Stimulated activated naive CD8-positive, alpha-beta T cell treated with anti-CD3 and anti-CD28 coated beads, Interleukin-15, Interleukin-2, amounts not matched to agents 100 ng/mL and 50 ng/mL, for 24 hours (primary cell): ENCODE measurements around the gene MIPEP.
A peak's percentile ranks its signal among the peaks of the same experiment; 100 is the strongest.

Source experiments
- H3K27ac Mint-ChIP-seq: one replicate; pipeline ENCODE4 v1.8.0; 2021; ENCODE audit warnings: mild to moderate bottlenecking, mixed read lengths
- H3K27me3 Mint-ChIP-seq: one replicate; pipeline ENCODE4 v1.8.0; 2021; ENCODE audit warnings: mixed read lengths
- H3K36me3 Mint-ChIP-seq: one replicate; pipeline ENCODE4 v1.8.0; 2021; ENCODE audit warnings: low read depth, mixed read lengths
- H3K4me1 Mint-ChIP-seq: one replicate; pipeline ENCODE4 v1.8.0; 2021; ENCODE audit warnings: low read depth, mixed read lengths
- H3K4me3 Mint-ChIP-seq: one replicate; pipeline ENCODE4 v1.8.0; 2021; ENCODE audit warnings: mild to moderate bottlenecking, mixed read lengths
- H3K9me3 Mint-ChIP-seq: one replicate; pipeline ENCODE4 v1.8.0; 2021; ENCODE audit warnings: mixed read lengths

The MIPEP gene

DNA sequence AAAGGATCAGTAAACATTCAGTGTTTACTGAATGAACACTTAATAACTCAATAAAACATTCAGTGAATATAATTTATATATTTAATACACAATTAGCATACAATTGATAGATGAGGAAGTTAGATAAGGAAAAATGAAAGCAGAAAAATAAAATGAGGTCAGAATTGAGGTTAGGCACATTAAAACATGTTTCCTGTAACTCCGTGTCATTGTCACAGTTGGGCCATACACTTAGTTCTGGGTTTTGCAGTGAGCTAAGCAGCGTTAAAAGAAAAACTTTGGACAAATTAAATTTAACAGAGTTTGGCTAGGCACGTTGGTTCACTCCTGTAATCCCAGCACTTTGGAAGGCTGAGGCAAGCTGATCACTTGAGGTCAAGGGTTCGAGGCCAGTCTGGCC lies 71.4 kb downstream of the MIPEP start:
- Mint-ChIP-seq H3K9me3 (no peaks in the 10 kb centered on the region), H3K4me3 (no peak overlapping the region), H3K4me1 (no peaks in the 10 kb centered on the region), H3K36me3 (peaks cover 13% of the 10 kb centered on the region), H3K27ac (no peak overlapping the region), H3K27me3 (no peaks in the 10 kb centered on the region)

DNA sequence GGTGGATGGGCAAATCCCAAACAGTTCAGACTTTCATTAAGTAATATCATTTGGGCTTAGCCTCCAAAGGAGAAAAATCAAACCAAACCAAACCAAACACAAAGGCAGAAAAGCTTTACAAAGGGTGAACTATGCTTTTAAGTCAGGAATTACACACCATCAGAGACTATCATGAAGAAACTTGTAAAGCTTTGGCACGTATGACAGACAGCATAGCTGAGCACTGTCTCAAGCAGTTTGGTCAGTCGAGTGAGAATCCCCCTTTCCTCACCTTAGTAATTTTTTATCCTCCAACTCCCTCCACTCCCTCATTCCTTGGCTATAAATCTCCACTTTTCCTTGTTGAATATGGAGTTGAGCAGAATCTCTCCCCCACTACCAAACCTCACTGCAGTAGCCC lies 72.1 kb downstream of the MIPEP start:
- Mint-ChIP-seq H3K36me3 (peaks cover 7% of the 10 kb centered on the region), H3K27me3 (no peaks in the 10 kb centered on the region), H3K4me3 (no peak overlapping the region), H3K9me3 (no peaks in the 10 kb centered on the region), H3K4me1 (no peaks in the 10 kb centered on the region), H3K27ac (no peak overlapping the region)

DNA sequence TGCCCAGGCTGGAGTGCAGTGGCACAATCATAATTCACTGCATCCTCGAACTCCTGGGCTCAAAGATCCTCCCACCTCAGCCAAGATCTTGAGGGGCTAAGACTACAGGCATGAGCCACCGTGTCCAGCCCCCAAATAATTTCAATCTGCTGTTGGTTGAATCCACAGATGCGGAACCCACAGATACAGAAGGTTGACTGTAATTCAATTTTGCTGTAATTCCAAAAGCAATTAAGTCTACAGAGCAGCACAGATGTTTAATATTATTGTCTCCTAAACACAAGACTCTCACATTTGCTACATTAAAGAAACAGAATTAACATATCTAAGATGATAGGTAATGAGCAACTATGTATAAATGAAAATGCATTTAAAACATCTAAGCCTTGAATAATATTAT lies 75.6 kb downstream of the MIPEP start:
- Mint-ChIP-seq H3K9me3 (no peaks in the 10 kb centered on the region), H3K27ac (no peak overlapping the region), H3K27me3 (no peaks in the 10 kb centered on the region), H3K36me3 (no peaks in the 10 kb centered on the region), H3K4me3 (no peak overlapping the region), H3K4me1 (peaks cover 10% of the 10 kb centered on the region)

DNA sequence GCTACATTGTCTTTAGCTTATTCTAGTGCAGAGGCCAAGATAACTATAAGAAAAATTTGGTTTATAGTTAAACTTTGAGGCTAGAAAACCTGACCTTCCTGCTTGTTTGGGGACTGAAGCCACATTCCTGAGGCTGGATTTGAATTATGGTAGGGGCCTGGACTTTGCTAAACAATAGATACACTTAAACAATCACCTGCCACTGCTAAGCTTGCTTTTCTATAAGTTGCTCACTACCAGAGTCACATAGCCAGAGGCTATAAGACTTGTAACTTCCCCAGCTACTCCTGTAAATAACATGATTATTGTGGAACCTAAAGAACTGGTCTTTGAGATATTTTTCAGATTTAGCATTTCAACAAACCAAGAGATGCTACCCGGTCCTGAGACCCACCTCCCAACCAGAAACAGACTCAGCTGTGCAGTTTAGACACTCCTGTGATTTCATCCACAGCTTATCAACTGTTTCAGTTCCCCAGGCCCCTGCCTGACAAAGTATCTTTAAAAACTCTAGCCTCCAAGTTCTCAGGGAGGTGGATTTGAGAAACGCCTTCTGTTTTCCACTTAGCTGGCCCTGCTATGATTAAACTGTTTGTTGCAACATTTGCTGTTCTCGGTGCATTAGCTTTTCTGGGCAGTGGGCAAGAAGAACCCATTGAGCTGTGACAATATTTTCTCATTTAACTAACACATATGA lies 77.7 kb downstream of the MIPEP start:
- Mint-ChIP-seq H3K4me1 (peaks cover 16% of the 10 kb centered on the region), H3K27me3 (no peaks in the 10 kb centered on the region), H3K27ac (no peak overlapping the region), H3K36me3 (peaks cover 11% of the 10 kb centered on the region), H3K9me3 (no peaks in the 10 kb centered on the region), H3K4me3 (no peak overlapping the region)

DNA sequence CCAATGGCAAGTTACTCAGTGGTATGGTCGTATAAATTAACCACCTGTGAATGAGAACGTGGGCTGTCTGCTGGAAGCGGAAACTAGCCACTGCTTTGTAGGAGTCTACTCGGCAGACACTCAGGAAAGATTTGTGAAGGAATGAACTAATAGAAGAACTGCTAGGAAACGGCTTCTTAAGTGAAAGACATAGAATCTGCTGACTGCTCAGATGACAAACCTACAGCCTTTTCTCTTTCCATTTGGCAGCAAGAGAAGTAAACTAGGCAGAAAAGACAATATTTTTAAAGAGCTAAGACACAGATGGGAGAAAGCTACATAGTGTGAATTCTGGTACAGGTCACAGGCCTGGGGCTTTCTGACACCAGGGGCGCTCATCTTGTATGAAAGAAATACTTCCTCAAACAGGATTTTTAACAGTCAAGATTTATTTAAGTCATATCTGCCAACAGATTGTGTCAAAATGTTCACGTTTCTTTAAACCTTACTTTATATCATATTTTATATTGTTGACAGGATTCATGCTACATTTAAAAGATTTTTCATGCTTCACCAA lies 78.4 kb downstream of the MIPEP start:
- H3K4me3 Mint-ChIP-seq, result no peak overlapping the region
- H3K27me3 Mint-ChIP-seq, result no peaks in the 10 kb centered on the region
- no peaks in the 10 kb centered on the region for H3K9me3 Mint-ChIP-seq
- peaks cover 16% of the 10 kb centered on the region for H3K4me1 Mint-ChIP-seq
- H3K36me3 Mint-ChIP-seq, result peaks cover 15% of the 10 kb centered on the region
- H3K27ac Mint-ChIP-seq, result no peak overlapping the region

DNA sequence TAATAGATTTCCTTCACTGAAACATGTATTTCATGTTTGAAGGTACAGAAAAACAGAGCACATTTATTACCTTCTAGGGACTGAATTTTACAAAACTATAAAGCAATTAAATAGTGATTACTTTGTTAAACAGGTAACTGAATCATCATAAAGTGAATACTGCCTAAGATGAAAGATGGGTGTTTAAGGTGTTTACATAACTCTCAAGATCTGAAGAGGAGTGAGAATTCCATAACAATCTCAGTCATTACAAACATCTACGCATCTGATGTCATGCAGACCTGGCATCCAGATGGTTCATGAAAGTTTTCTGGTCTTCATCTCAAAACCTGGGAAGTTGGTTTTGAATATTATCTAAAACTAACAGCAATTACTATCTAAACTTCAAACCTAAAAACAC lies 80.4 kb downstream of the MIPEP start:
- peaks cover 16% of the 10 kb centered on the region for H3K4me1 Mint-ChIP-seq

DNA sequence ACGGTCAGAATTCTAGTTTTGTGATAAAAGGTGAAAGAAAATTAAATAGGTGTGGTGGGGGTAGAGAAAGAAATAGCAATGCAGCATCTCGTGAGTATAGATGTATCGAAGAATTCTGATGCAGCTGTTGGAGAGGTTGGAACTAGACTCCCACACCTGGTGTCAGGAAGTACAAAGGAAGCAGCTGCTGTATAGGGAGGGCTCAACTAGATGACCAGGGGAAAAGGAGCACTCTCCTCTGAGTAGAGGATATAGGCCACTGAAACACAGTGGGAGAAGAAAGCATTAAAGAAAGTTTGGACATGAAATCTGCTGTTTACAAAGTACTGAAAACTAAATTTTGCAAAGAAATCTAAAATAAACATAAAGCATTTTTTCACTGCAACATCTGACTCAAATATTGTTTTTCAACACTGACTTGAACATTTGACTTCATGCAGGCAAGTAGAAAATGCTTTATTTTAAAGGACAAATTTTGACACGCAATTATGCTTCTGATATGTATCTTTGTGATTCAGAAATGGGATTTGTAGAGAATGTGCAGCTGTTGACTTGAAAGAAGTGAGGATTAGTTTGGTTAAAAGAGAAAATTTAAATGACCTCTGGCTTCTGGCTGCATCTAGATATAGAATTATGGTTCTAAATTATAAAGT lies 82.2 kb downstream of the MIPEP start:
- no peak overlapping the region for H3K4me3 Mint-ChIP-seq
- H3K36me3 Mint-ChIP-seq, result peaks cover 41% of the 10 kb centered on the region
- H3K27ac Mint-ChIP-seq, result no peak overlapping the region
- no peaks in the 10 kb centered on the region for H3K9me3 Mint-ChIP-seq
- H3K4me1 Mint-ChIP-seq, result peaks cover 15% of the 10 kb centered on the region
- no peaks in the 10 kb centered on the region for H3K27me3 Mint-ChIP-seq

More for the DNA sequence above, 80.4 kb downstream of the MIPEP start:
- Mint-ChIP-seq H3K27me3 (no peaks in the 10 kb centered on the region), H3K4me3 (no peak overlapping the region), H3K27ac (no peak overlapping the region), H3K9me3 (no peaks in the 10 kb centered on the region), H3K36me3 (peaks cover 31% of the 10 kb centered on the region)

DNA sequence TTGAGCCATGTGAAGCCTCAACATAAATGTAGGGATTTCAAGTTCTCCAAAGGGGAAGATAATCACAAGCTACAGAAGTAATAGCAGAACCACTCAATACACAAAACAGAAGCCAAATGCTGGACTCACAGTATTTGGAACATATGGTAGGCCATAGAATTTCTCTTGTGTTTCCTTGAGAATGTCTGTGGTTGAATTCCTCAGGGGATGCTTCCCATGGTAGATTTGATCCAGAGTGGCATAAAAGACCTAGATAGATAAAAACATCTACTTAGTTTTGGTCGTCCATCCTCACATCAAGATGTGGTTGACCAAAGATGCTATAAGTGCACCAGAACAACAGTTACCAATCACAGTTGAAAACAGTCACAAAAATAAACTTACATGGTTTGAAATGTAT lies 83.4 kb downstream of the MIPEP start:
- H3K36me3 Mint-ChIP-seq, result peaks cover 46% of the 10 kb centered on the region
- no peak overlapping the region for H3K4me3 Mint-ChIP-seq
- H3K4me1 Mint-ChIP-seq, result peaks cover 12% of the 10 kb centered on the region
- H3K27ac Mint-ChIP-seq, result no peak overlapping the region
- no peaks in the 10 kb centered on the region for H3K27me3 Mint-ChIP-seq
- no peaks in the 10 kb centered on the region for H3K9me3 Mint-ChIP-seq

DNA sequence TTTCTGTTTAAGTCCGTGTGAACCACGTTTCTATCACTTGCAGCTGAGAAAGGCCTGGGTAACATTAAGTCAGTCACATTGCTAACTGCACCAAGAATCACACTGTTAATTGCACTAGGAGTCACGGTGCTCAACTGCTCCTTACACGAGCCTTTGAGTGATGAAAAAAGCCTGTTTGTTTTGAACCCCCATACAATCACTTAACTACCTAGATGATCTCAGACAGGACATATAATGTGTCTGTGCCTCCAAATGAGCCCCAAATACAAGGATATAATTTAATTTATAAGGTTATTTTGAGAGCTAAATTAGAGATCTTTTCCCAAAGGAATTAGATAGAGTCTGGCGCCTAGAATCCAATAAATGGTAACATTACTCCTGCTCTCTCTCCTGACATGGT lies 84.1 kb downstream of the MIPEP start:
- Mint-ChIP-seq H3K4me3 (no peak overlapping the region), H3K36me3 (peaks cover 46% of the 10 kb centered on the region), H3K9me3 (no peaks in the 10 kb centered on the region), H3K4me1 (peaks cover 15% of the 10 kb centered on the region), H3K27me3 (no peaks in the 10 kb centered on the region), H3K27ac (no peak overlapping the region)

DNA sequence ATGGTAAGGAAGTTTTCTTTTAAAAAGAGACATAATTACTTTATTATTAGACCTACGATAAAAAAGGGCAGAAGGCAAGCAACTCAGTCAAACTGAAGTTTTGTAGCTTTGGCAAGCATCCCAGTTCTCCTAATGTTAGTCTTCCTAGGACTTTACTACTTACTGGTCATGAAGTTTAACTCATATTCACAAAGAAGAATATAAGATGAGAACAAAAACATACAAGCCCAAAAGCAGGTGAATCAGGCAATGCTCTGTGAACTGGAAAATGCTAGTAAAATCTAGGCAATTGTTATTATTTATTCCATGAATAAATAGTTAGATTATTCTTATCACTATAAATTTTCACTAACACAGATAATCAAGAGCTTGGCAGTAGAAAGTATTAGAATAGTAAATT lies 85.0 kb downstream of the MIPEP start:
- H3K27ac Mint-ChIP-seq, result no peak overlapping the region
- H3K4me3 Mint-ChIP-seq, result no peak overlapping the region
- H3K9me3 Mint-ChIP-seq, result no peaks in the 10 kb centered on the region
- peaks cover 50% of the 10 kb centered on the region for H3K36me3 Mint-ChIP-seq
- peaks cover 21% of the 10 kb centered on the region for H3K4me1 Mint-ChIP-seq
- H3K27me3 Mint-ChIP-seq, result no peaks in the 10 kb centered on the region

DNA sequence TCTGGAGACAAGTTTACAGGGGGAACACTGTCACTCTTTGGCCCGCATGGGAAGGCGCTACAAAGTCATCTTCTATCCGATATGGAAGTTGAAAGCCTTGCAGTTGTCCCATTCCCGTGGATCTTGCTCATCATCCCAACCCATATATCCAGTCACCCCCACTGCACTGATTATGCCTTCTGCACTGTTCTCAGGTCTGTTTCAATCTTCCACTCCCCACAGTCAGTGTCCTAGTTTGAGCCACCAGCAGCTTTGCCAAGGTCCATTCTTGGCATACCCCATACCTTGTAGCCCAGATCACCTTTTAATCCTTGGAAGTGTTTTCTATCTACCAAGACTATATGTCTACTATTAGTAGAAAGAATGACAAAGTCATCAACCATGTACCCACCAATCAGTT lies 88.1 kb downstream of the MIPEP start:
- no peak overlapping the region for H3K4me3 Mint-ChIP-seq
- H3K27me3 Mint-ChIP-seq, result no peaks in the 10 kb centered on the region
- H3K36me3 Mint-ChIP-seq, result peaks cover 54% of the 10 kb centered on the region
- H3K9me3 Mint-ChIP-seq, result peaks cover 3% of the 10 kb centered on the region
- H3K4me1 Mint-ChIP-seq, result peaks cover 17% of the 10 kb centered on the region
- H3K27ac Mint-ChIP-seq, result no peak overlapping the region

DNA sequence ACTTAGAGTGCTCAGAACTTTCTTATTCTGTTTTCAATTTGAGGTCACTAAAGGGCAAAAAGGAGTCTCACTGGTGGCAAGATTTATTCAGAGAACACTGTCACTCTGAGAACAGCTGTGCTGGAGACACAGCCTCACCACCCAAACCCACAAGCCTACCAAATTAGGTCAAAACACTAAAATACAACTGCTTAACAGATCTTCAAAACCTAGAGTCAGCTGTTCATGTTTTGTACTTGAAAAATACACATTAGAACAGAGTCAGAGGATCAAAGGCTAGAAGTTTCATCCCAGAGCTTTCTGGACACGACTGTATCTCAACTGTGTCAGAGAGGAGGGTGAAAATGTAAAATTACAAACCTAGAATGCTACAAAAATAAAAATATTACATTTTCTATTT lies 89.3 kb downstream of the MIPEP start:
- H3K36me3 Mint-ChIP-seq, result peaks cover 42% of the 10 kb centered on the region
- peaks cover 3% of the 10 kb centered on the region for H3K9me3 Mint-ChIP-seq
- H3K27me3 Mint-ChIP-seq, result no peaks in the 10 kb centered on the region
- H3K27ac Mint-ChIP-seq, result peak overlapping the region; percentile 39
- no peak overlapping the region for H3K4me3 Mint-ChIP-seq
- peaks cover 20% of the 10 kb centered on the region for H3K4me1 Mint-ChIP-seq

DNA sequence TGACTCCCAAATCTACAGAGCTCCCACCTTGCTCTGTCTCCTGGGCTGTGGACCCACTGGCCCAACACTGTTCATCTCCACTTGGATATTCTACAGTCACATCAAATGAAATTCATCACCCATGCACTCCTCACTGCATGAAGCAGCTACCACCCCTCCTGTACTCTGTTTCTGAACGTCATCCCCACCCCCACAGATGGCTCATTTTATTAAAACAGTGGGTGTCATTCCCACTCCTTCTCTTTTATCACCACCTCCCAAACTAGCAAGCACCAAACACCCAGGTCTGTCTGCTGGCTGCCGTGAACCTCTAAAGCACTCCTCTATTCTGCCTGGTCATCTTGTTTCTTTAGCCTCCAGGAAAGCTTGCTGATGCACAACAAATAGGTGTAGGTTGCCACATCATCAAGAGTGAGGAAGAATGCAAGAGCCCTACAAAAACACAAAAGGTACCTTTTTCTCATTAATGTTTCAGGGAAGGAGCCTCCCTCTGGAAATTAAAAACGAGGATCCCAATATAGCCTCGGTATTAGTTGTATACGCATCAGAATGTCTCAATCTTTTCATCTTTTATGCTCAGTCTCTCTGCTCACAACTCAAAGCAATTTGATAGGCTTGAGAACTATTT lies 91.8 kb downstream of the MIPEP start:
- Mint-ChIP-seq H3K4me3 (no peak overlapping the region), H3K4me1 (peaks cover 27% of the 10 kb centered on the region), H3K9me3 (peaks cover 3% of the 10 kb centered on the region), H3K27me3 (no peaks in the 10 kb centered on the region), H3K36me3 (peaks cover 29% of the 10 kb centered on the region), H3K27ac (peak overlapping the region; percentile 38)

DNA sequence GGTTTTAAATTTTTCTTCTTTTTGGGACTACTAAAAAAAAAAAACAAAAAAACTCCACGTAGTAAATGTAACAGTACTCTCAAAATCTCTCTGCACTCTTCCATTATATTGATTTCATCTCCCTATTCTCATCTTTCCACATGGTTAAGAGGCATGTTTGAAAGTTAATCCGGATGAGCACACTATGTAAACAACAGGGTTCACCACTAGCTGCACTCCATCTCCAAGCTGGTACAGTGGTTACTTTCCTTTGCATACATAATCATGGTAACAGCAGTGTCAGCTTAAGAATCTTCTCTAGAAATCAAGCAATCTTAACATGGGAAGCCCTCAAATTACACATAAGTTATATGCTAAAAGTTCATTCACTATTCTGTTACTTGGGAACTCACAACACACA lies 92.6 kb downstream of the MIPEP start:
- Mint-ChIP-seq H3K27me3 (no peaks in the 10 kb centered on the region), H3K36me3 (peaks cover 25% of the 10 kb centered on the region), H3K4me1 (peaks cover 27% of the 10 kb centered on the region), H3K4me3 (no peak overlapping the region), H3K9me3 (peaks cover 3% of the 10 kb centered on the region), H3K27ac (no peak overlapping the region)
